ENCODE measurements around the gene DOCK9.

- TF ChIP-seq CTCF (IDR thresholded peaks at IDR 0.05): no peak
- TF ChIP-seq POLR2A (IDR thresholded peaks at IDR 0.05): no peak
Observed at GRCh38 chr13:98976941-98977340, 923 bp downstream of the DOCK9 start.

All from ovary (tissue), 3 donors.